Adrenal gland (tissue), 5 donors: ENCODE data around the gene CLEC4M.

Experiments used
- CTCF ChIP-seq, 6 experiments: fragments of 450-650 bp in 4 of 6; fragments of 200-600 bp in 2 of 6; sonication (generic) in 1 of 6; IDR thresholded peaks; 1 replicate in 5 of 6; 2 replicates in 1 of 6; pipeline versions ENCODE4 v1.5.1 to v1.8.0; 2016 to 2021; ENCODE audit warnings: antibody characterized with exemption in 6 of 6, mild to moderate bottlenecking in 2 of 6, moderate library complexity in 1 of 6
- POLR2A ChIP-seq, 2 donors: fragments of 450-650 bp; IDR thresholded peaks; one replicate each; pipeline ENCODE4 v1.6.1; 2017; ENCODE audit warnings: antibody characterized with exemption in 2 of 2, mild to moderate bottlenecking in 2 of 2, moderate library complexity in 1 of 2
- donor health status: DM: no; HTN: no; CAD: no.

- TF ChIP-seq POLR2A (IDR thresholded peaks at IDR 0.05): no peak
- no peak for TF ChIP-seq CTCF (IDR thresholded peaks at IDR 0.05)
Observed at GRCh38 chr19:7736148-7736547, 26.9 kb upstream of the CLEC4M start.
